Upper lobe of left lung (tissue), 4 donors: ENCODE measurements around the gene SPRR3.

Experiments
- CTCF ChIP-seq, 6 experiments: fragments of 450-650 bp in 4 of 6; fragments of 200-600 bp in 2 of 6; sonication (generic) in 2 of 6; IDR thresholded peaks; one replicate each; pipeline ENCODE4 v1.5.1; 2016 to 2019; ENCODE audit warnings: antibody characterized with exemption in 6 of 6
- EP300 ChIP-seq, 4 donors: sonication (generic); formaldehyde crosslinking; IDR thresholded peaks; one replicate each; pipeline ENCODE4 v1.5.1; 2017; ENCODE audit warnings: antibody characterized with exemption in 4 of 4, control low read depth in 2 of 4
- POLR2A ChIP-seq, 4 donors: fragments of 450-650 bp; IDR thresholded peaks; one replicate each; pipeline ENCODE4 v1.5.1; 2016 to 2017; ENCODE audit warnings: antibody characterized with exemption in 4 of 4, mild to moderate bottlenecking in 2 of 4
- POLR2AphosphoS5 ChIP-seq, 2 donors: sonication (generic); formaldehyde crosslinking; IDR thresholded peaks; one replicate each; pipeline ENCODE4 v1.5.1; 2017; ENCODE audit warnings: antibody characterized with exemption in 2 of 2

GRCh38 chr1:153049211-153049610, 47.7 kb downstream of the SPRR3 start:
- TF ChIP-seq CTCF (IDR thresholded peaks at IDR 0.05) (no peak), POLR2A (IDR thresholded peaks at IDR 0.05) (no peak), EP300 (IDR thresholded peaks at IDR 0.05) (no peak), POLR2AphosphoS5 (IDR thresholded peaks at IDR 0.05) (no peak)
